SK-N-SH treated with all-trans-retinoic acid at 6 μM for 48 hours (cell line): Measurements from ENCODE around the gene TMEM131L.

Experiments
- ATAC-seq: fragments of 200-7000 bp; cut with Tn5 transposase; 3 replicates; pipeline ENCODE4 v1.9.1; 2020; ENCODE audit warnings: mild to moderate bottlenecking, moderate library complexity
- BACH2 ChIP-seq: fragments of 250-450 bp; sonication (Bioruptor Pico); IDR thresholded peaks from 2 replicates; pipeline ENCODE4 v1.9.0; 2021; ENCODE audit warnings: mild to moderate bottlenecking, borderline replicate concordance
- CREB5 ChIP-seq: fragments of 250-450 bp; sonication (Bioruptor Pico); IDR thresholded peaks from 2 replicates; pipeline ENCODE4 v1.5.1; 2020; ENCODE audit warnings: low read depth, mild to moderate bottlenecking, moderate library complexity
- CSDC2 ChIP-seq: fragments of 250-450 bp; sonication (Bioruptor Pico); IDR thresholded peaks from 2 replicates; pipeline ENCODE4 v1.5.0; 2020; ENCODE audit warnings: mild to moderate bottlenecking, moderate library complexity
- ESRRG ChIP-seq: fragments of 250-450 bp; sonication (Bioruptor Pico); IDR thresholded peaks from 2 replicates; pipeline ENCODE4 v1.6.1; 2021; ENCODE audit warnings: mild to moderate bottlenecking
- GLIS3 ChIP-seq: fragments of 250-450 bp; sonication (Bioruptor Pico); IDR thresholded peaks from 2 replicates; pipeline ENCODE4 v1.5.0; 2020; ENCODE audit warnings: mild to moderate bottlenecking, moderate library complexity
- ISL1 ChIP-seq: fragments of 250-450 bp; sonication (Bioruptor Pico); IDR thresholded peaks from 2 replicates; pipeline ENCODE4 v2.1.2; 2022; ENCODE audit warnings: mild to moderate bottlenecking, moderate library complexity
- OSR1 ChIP-seq: fragments of 250-450 bp; sonication (Bioruptor Pico); IDR thresholded peaks from 2 replicates; pipeline ENCODE4 v1.8.0; 2022; ENCODE audit warnings: moderate library complexity, mild to moderate bottlenecking, inconsistent platforms
- PPARA ChIP-seq: fragments of 250-450 bp; sonication (Bioruptor Pico); IDR thresholded peaks from 2 replicates; pipeline ENCODE4 v1.5.0; 2020; ENCODE audit warnings: mild to moderate bottlenecking, borderline replicate concordance
- RARB ChIP-seq: fragments of 250-450 bp; sonication (Bioruptor Pico); IDR thresholded peaks from 2 replicates; pipeline ENCODE4 v1.8.0; 2021; ENCODE audit warnings: mild to moderate bottlenecking, moderate library complexity
- TCF4 ChIP-seq: fragments of 250-450 bp; sonication (Bioruptor Pico); IDR thresholded peaks from 2 replicates; pipeline ENCODE4 v1.8.0; 2021; ENCODE audit warnings: mild to moderate bottlenecking, moderate library complexity, borderline replicate concordance
- TOX ChIP-seq: fragments of 250-450 bp; sonication (Bioruptor Pico); IDR thresholded peaks from 2 replicates; pipeline ENCODE4 v1.8.0; 2021; ENCODE audit warnings: mild to moderate bottlenecking, moderate library complexity, borderline replicate concordance
- ZC3H10 ChIP-seq: fragments of 250-450 bp; sonication (Bioruptor Pico); IDR thresholded peaks from 2 replicates; pipeline ENCODE4 v1.5.1; 2021; ENCODE audit warnings: mild to moderate bottlenecking, moderate library complexity
- ZFP3 ChIP-seq: fragments of 250-450 bp; sonication (Bioruptor Pico); IDR thresholded peaks from 2 replicates; pipeline ENCODE4 v1.5.0; 2020; ENCODE audit warnings: mild to moderate bottlenecking, moderate library complexity
- ZFP30 ChIP-seq: fragments of 450-650 bp; formaldehyde crosslinking; IDR thresholded peaks from 2 replicates; pipeline ENCODE4 v1.5.0; 2022; ENCODE audit warnings: mild to moderate bottlenecking, moderate library complexity
- ZNF565 ChIP-seq: fragments of 450-650 bp; formaldehyde crosslinking; conservative IDR thresholded peaks from 2 replicates; pipeline ENCODE4 v1.5.0; 2020; ENCODE audit warnings: low read depth, mild to moderate bottlenecking, moderate library complexity
- ZNF70 ChIP-seq: fragments of 450-650 bp; formaldehyde crosslinking; IDR thresholded peaks from 2 replicates; pipeline ENCODE4 v1.5.0; 2020; ENCODE audit warnings: mild to moderate bottlenecking, moderate library complexity
- ZNF8 ChIP-seq: fragments of 450-650 bp; formaldehyde crosslinking; IDR thresholded peaks from 2 replicates; pipeline ENCODE4 v1.5.0; 2020; ENCODE audit warnings: mild to moderate bottlenecking, moderate library complexity
- TF ChIP-seq, protein P1 (sequence below): fragments of 250-450 bp; sonication (Bioruptor Pico); IDR thresholded peaks from 2 replicates; pipeline ENCODE4 v1.8.0; 2020; ENCODE audit warnings: mild to moderate bottlenecking, moderate library complexity, borderline replicate concordance
- TF ChIP-seq, protein P2 (sequence below): fragments of 250-450 bp; sonication (Bioruptor Pico); IDR thresholded peaks from 2 replicates; pipeline ENCODE4 v1.5.1; 2021; ENCODE audit warnings: mild to moderate bottlenecking, moderate library complexity
- TF ChIP-seq, protein P3 (sequence below): fragments of 250-450 bp; sonication (Bioruptor Pico); IDR thresholded peaks from 2 replicates; pipeline ENCODE4 v1.5.0; 2020; ENCODE audit warnings: mild to moderate bottlenecking, moderate library complexity

TMEM131L gene

GRCh38 chr4:153635846-153636245 is 169.7 kb downstream of the TMEM131L start:
- ATAC-seq = no peak
- TF ChIP-seq OSR1 (no peak), ESRRG (CRISPR knock-in tag) (no peak), ZNF70 (CRISPR knock-in tag) (no peak), CSDC2 (CRISPR knock-in tag) (no peak), ZFP30 (CRISPR knock-in tag) (no peak), BACH2 (no peak)
- TF ChIP-seq, protein P1, sequence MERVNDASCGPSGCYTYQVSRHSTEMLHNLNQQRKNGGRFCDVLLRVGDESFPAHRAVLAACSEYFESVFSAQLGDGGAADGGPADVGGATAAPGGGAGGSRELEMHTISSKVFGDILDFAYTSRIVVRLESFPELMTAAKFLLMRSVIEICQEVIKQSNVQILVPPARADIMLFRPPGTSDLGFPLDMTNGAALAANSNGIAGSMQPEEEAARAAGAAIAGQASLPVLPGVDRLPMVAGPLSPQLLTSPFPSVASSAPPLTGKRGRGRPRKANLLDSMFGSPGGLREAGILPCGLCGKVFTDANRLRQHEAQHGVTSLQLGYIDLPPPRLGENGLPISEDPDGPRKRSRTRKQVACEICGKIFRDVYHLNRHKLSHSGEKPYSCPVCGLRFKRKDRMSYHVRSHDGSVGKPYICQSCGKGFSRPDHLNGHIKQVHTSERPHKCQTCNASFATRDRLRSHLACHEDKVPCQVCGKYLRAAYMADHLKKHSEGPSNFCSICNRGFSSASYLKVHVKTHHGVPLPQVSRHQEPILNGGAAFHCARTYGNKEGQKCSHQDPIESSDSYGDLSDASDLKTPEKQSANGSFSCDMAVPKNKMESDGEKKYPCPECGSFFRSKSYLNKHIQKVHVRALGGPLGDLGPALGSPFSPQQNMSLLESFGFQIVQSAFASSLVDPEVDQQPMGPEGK (CRISPR knock-in tag) = no peak

DNA sequence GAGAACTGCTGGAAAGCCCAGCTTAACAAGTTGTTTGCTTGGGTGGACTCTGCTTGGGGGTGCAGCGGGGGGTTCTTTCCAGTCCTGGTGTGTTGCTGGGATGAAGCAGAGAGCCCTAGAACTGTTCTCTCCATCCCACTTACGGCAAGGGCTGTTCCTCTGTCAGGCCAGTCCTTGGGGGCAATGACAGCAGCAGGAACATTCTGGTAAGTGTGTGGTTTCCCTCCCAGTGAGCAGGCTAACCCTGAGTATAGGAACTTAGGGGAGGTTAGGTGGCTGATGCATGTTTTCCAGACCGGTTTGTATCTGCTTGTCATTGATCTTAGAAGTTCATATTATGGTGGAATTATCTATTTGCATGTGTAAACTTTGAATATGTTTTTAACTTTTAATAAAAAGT is 171.0 kb downstream of the TMEM131L start:
- ATAC-seq = no peak
- no peak for TF ChIP-seq GLIS3 (CRISPR knock-in tag)
- no peak for TF ChIP-seq TOX (CRISPR knock-in tag)
- no peak for TF ChIP-seq ZFP3 (CRISPR knock-in tag)
- no peak for TF ChIP-seq ESRRG (CRISPR knock-in tag)
- TF ChIP-seq CSDC2 (CRISPR knock-in tag) = no peak
- TF ChIP-seq PPARA (CRISPR knock-in tag) = no peak
- no peak for TF ChIP-seq CREB5 (CRISPR knock-in tag)
- no peak for TF ChIP-seq ZNF565
- no peak for TF ChIP-seq TCF4 (CRISPR knock-in tag)
- no peak for TF ChIP-seq RARB (CRISPR knock-in tag)
- TF ChIP-seq, protein P2, sequence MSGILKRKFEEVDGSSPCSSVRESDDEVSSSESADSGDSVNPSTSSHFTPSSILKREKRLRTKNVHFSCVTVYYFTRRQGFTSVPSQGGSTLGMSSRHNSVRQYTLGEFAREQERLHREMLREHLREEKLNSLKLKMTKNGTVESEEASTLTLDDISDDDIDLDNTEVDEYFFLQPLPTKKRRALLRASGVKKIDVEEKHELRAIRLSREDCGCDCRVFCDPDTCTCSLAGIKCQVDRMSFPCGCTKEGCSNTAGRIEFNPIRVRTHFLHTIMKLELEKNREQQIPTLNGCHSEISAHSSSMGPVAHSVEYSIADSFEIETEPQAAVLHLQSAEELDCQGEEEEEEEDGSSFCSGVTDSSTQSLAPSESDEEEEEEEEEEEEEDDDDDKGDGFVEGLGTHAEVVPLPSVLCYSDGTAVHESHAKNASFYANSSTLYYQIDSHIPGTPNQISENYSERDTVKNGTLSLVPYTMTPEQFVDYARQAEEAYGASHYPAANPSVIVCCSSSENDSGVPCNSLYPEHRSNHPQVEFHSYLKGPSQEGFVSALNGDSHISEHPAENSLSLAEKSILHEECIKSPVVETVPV = no peak
- TF ChIP-seq ZC3H10 (CRISPR knock-in tag) = no peak
- TF ChIP-seq OSR1 = no peak
- TF ChIP-seq, protein P3, sequence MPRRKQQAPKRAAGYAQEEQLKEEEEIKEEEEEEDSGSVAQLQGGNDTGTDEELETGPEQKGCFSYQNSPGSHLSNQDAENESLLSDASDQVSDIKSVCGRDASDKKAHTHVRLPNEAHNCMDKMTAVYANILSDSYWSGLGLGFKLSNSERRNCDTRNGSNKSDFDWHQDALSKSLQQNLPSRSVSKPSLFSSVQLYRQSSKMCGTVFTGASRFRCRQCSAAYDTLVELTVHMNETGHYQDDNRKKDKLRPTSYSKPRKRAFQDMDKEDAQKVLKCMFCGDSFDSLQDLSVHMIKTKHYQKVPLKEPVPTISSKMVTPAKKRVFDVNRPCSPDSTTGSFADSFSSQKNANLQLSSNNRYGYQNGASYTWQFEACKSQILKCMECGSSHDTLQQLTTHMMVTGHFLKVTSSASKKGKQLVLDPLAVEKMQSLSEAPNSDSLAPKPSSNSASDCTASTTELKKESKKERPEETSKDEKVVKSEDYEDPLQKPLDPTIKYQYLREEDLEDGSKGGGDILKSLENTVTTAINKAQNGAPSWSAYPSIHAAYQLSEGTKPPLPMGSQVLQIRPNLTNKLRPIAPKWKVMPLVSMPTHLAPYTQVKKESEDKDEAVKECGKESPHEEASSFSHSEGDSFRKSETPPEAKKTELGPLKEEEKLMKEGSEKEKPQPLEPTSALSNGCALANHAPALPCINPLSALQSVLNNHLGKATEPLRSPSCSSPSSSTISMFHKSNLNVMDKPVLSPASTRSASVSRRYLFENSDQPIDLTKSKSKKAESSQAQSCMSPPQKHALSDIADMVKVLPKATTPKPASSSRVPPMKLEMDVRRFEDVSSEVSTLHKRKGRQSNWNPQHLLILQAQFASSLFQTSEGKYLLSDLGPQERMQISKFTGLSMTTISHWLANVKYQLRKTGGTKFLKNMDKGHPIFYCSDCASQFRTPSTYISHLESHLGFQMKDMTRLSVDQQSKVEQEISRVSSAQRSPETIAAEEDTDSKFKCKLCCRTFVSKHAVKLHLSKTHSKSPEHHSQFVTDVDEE = no peak
- no peak for TF ChIP-seq ZNF70 (CRISPR knock-in tag)
- no peak for TF ChIP-seq ISL1 (CRISPR knock-in tag)
- no peak for TF ChIP-seq ZNF8 (CRISPR knock-in tag)
- TF ChIP-seq, protein P1 (CRISPR knock-in tag) = no peak
- TF ChIP-seq, all 23 proteins: peak for 0

DNA sequence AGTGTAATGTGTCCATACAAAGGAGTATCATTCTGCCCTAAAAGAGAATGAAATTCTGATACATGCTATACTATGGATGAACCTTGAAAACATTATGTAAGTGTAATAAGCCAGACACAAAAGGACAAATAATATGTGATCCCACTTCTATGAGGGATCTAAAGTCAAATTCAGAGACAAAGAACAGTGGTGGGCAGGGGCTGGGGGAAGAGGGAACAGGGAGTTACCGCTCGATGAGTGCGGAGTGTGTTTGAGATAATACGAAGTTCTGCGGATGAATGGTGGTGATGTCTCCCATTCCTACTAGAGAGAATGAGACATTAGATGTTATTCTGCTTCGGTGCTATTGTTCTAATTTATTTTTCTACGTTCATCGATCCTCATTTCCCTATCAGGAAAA is 171.9 kb downstream of the TMEM131L start:
- no peak for ATAC-seq
- TF ChIP-seq, protein P3 = no peak
- no peak for TF ChIP-seq ESRRG (CRISPR knock-in tag)
